Right atrium auricular region (tissue), 2 donors: ENCODE results near the gene QRICH2. TPM values are rescaled to one million over a fixed set of nuclear protein-coding genes. Genes with fewer than 3 reads are reported as not detected.
"Not testable (repeated sequence)": the region's sequence is repeated elsewhere in the genome, so short reads cannot be mapped to it uniquely, and the experiment has no call there.

Experiments used
- DNase-seq: peaks from one replicate; pipeline ENCODE4 v3.0.0-alpha.2; 2019; ENCODE audit warnings: low spot score
- H3K27ac ChIP-seq, 2 donors: fragments of 200-600 bp; sonication (generic); 1 replicate in 1 of 2; 2 replicates in 1 of 2; pipeline ENCODE4 v1.5.1; 2016 to 2019
- H3K27me3 ChIP-seq, 2 donors: fragments of 200-600 bp; sonication (generic); one replicate each; pipeline versions ENCODE4 v1.5.1 to v1.6.0; 2017 to 2019
- H3K36me3 ChIP-seq: fragments of 200-600 bp; sonication (generic); one replicate; pipeline ENCODE4 v1.5.1; 2016
- H3K4me1 ChIP-seq, 2 donors: fragments of 200-600 bp; sonication (generic); one replicate each; pipeline versions ENCODE4 v1.5.1 to v1.6.0; 2017 to 2019
- H3K4me3 ChIP-seq, 2 donors: fragments of 200-600 bp; sonication (generic); 1 replicate in 1 of 2; 2 replicates in 1 of 2; pipeline ENCODE4 v1.5.1; 2017 to 2019; ENCODE audit warnings: mild to moderate bottlenecking in 1 of 2, moderate library complexity in 1 of 2
- H3K9me3 ChIP-seq, 2 donors: fragments of 200-600 bp; sonication (generic); one replicate each; pipeline ENCODE4 v1.5.1; 2019
- CTCF ChIP-seq, 2 donors: fragments of 200-600 bp; sonication (generic); IDR thresholded peaks; one replicate each; pipeline ENCODE4 v1.5.1; 2019; ENCODE audit warnings: antibody characterized with exemption in 2 of 2
- total RNA-seq, 2 donors: library from RNA; depleted of rRNA; stranded (reverse); fragments of >200 nt; gene quantifications; one replicate each; pipeline ENCODE4 v1.1.0, GENCODE V29; 2016

The QRICH2 gene
- total RNA-seq, 2 donors from 2014 or later: 1.1 to 1.2 TPM

- no peak for DNase-seq
- no peaks in the 10 kb centered on the region for H3K9me3 ChIP-seq
- H3K4me1 ChIP-seq: peaks cover 0 to 10% of the 10 kb centered on the region in 2 donors
- TF ChIP-seq CTCF (IDR thresholded peaks at IDR 0.05): no peak
- no peaks in the 10 kb centered on the region for H3K36me3 ChIP-seq
- H3K4me3 ChIP-seq: no peak overlapping the region
- H3K27ac ChIP-seq: no peak overlapping the region
- no peaks in the 10 kb centered on the region for H3K27me3 ChIP-seq
These were observed 72.2 kb downstream of the QRICH2 start for GRCh38 chr17:76235883-76236282.

GRCh38 chr17:76234354-76234679 is 73.8 kb downstream of the QRICH2 start:
- Histone ChIP-seq H3K27ac (no peak overlapping the region), H3K36me3 (no peaks in the 10 kb centered on the region), H3K4me1 (peaks cover 0 to 2% of the 10 kb centered on the region in 2 donors), H3K4me3 (no peak overlapping the region), H3K27me3 (no peaks in the 10 kb centered on the region), H3K9me3 (no peaks in the 10 kb centered on the region)
- TF ChIP-seq CTCF (IDR thresholded peaks at IDR 0.05): no peak
- DNase-seq: no peak

- Histone ChIP-seq H3K9me3 (no peaks in the 10 kb centered on the region), H3K4me3 (no peak overlapping the region), H3K27ac (no peak overlapping the region), H3K27me3 (no peaks in the 10 kb centered on the region), H3K4me1 (no peaks in the 10 kb centered on the region), H3K36me3 (no peaks in the 10 kb centered on the region)
- no peak for DNase-seq
- no peak for TF ChIP-seq CTCF (IDR thresholded peaks at IDR 0.05)
These were observed 74.3 kb downstream of the QRICH2 start for GRCh38 chr17:76233588-76234353.

- H3K27ac ChIP-seq: no peak overlapping the region
- no peak overlapping the region for H3K4me3 ChIP-seq
- H3K27me3 ChIP-seq: no peaks in the 10 kb centered on the region
- no peak for DNase-seq
- H3K36me3 ChIP-seq: no peaks in the 10 kb centered on the region
- TF ChIP-seq CTCF (IDR thresholded peaks at IDR 0.05): no peak
- H3K9me3 ChIP-seq: no peaks in the 10 kb centered on the region
- H3K4me1 ChIP-seq: no peaks in the 10 kb centered on the region
These were observed 75.7 kb downstream of the QRICH2 start for GRCh38 chr17:76232342-76232741.

- DNase-seq, H3K36me3 ChIP-seq, H3K4me1 ChIP-seq, H3K9me3 ChIP-seq, H3K4me3 ChIP-seq, H3K27me3 ChIP-seq, H3K27ac ChIP-seq: not testable (repeated sequence)
These were observed 81.3 kb downstream of the QRICH2 start for GRCh38 chr17:76226749-76227148.

- not testable (repeated sequence) for H3K27me3 ChIP-seq, H3K4me1 ChIP-seq, H3K36me3 ChIP-seq, H3K4me3 ChIP-seq, DNase-seq, H3K9me3 ChIP-seq, H3K27ac ChIP-seq
These were observed 82.5 kb downstream of the QRICH2 start for GRCh38 chr17:76225373-76226086.

Other genes starting within 250 kb of the QRICH2 start
- 10 to 100 TPM; 35.2 to 43.9 TPM for gene SRP68, start 235.8 kb downstream of the QRICH2 start, total RNA-seq
- not detected for gene GALR2, start 233.5 kb downstream of the QRICH2 start, total RNA-seq
- gene ZACN, start 229.1 kb downstream of the QRICH2 start, total RNA-seq: not detected
- 10 to 100 TPM; 56.0 to 65.3 TPM for gene EXOC7, start 204.5 kb downstream of the QRICH2 start, total RNA-seq
- gene FOXJ1, start 167.0 kb downstream of the QRICH2 start, total RNA-seq: not detected
- 10 to 100 TPM in 1 of 2 donors, 1 to 10 TPM in 1; 9.5 to 13.0 TPM for gene RNF157, start 67.8 kb downstream of the QRICH2 start, total RNA-seq
- 1 to 10 TPM; 8.4 to 9.7 TPM for gene UBALD2, start 42.9 kb downstream of the QRICH2 start, total RNA-seq
- gene PRPSAP1, start 45.6 kb upstream of the QRICH2 start, total RNA-seq: 10 to 100 TPM; 33.7 to 34.0 TPM
- gene SPHK1, start 76.3 kb upstream of the QRICH2 start, total RNA-seq: 10 to 100 TPM in 1 of 2 donors, 1 to 10 TPM in 1; 6.4 to 16.8 TPM
- 10 to 100 TPM; 19.5 to 21.8 TPM for gene UBE2O, start 144.9 kb upstream of the QRICH2 start, total RNA-seq
- not detected for gene AANAT, start 159.3 kb upstream of the QRICH2 start, total RNA-seq
- 10 to 100 TPM; 13.6 to 14.8 TPM for gene RHBDF2, start 193.1 kb upstream of the QRICH2 start, total RNA-seq
- gene CYGB, start 229.4 kb upstream of the QRICH2 start, total RNA-seq: 10 to 100 TPM; 23.0 to 48.7 TPM
- 1 to 10 TPM; 2.1 to 3.5 TPM for gene PRCD, start 231.8 kb upstream of the QRICH2 start, total RNA-seq